Measurements from ENCODE around the gene BOD1L1. TPM values are rescaled to one million over a fixed set of nuclear protein-coding genes. Genes with fewer than 3 reads are reported as not detected.
"Not testable (repeated sequence)": the region's sequence is repeated elsewhere in the genome, so short reads cannot be mapped to it uniquely, and the experiment has no call there.

The BOD1L1 gene
- polyA plus RNA-seq, 3 donors = 7.2 to 20.9 (median 13.4) TPM

- WGBS, 3 donors = 95 to 99% (median 98%) methylated on average over 3 of the region's 3 CpGs
- H3K27ac ChIP-seq (ENCODE audit: low read depth, low read length) = no peak overlapping the region
These were observed 49.9 kb downstream of the BOD1L1 start for GRCh38 chr4:13577660-13578059.

GRCh38 chr4:13570916-13571315 is 56.6 kb downstream of the BOD1L1 start:
- no peak overlapping the region for H3K27ac ChIP-seq (ENCODE audit: low read depth, low read length)
- whole genome bisulfite sequencing, 3 donors = 84 to 92% (median 92%) methylated on average over 2 of the region's 2 CpGs

DNA sequence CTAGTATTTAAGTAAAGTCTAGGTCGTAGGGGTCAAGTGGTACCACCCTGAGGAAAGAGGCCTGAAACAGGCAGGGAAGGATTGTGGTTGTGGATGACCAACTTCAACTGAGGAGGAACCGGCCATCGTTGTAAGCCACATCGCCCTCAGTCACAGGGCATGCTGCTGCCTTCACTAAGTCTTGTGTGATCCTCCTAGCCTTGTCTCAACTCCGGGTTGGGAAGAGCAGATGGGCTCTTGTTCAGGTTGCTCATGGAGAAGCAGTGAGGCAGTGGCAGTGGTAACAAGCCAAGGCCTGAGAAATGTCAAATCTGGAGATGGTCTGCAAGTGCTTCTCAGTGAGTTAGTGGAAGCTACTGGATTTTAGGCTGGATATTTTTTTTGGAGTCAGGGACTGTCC is 60.4 kb downstream of the BOD1L1 start:
- WGBS, 3 donors = 96 to 99% (median 96%) methylated on average over 5 of the region's 5 CpGs
- H3K27ac ChIP-seq (ENCODE audit: low read depth, low read length) = no peak overlapping the region

- H3K27ac ChIP-seq (ENCODE audit: low read depth, low read length) = no peak overlapping the region
- 75 to 86% (median 83%) methylated on average over 1 of the region's 1 CpG for WGBS, 3 donors
These were observed 64.6 kb downstream of the BOD1L1 start for GRCh38 chr4:13562876-13563275.

- WGBS, 3 donors = 49 to 69% (median 63%) methylated on average over 4 of the region's 4 CpGs
These were observed 65.9 kb downstream of the BOD1L1 start for GRCh38 chr4:13561673-13562072.

GRCh38 chr4:13560111-13560510 is 67.4 kb downstream of the BOD1L1 start:
- 52 to 64% (median 64%) methylated on average over 5 of the region's 5 CpGs for WGBS, 3 donors
- not testable (repeated sequence) for H3K27ac ChIP-seq (ENCODE audit: low read depth, low read length)

More at GRCh38 chr4:13561673-13562072, 65.9 kb downstream of the BOD1L1 start:
- H3K27ac ChIP-seq (ENCODE audit: low read depth, low read length) = no peak overlapping the region

GRCh38 chr4:13559413-13559812 is 68.1 kb downstream of the BOD1L1 start:
- 15 to 43% (median 26%) methylated on average over 2 of the region's 2 CpGs for WGBS, 3 donors
- H3K27ac ChIP-seq (ENCODE audit: low read depth, low read length) = no peak overlapping the region

- 74 to 91% (median 81%) methylated on average over 1 of the region's 1 CpG for WGBS, 3 donors
- H3K27ac ChIP-seq (ENCODE audit: low read depth, low read length) = no peak overlapping the region
These were observed 68.6 kb downstream of the BOD1L1 start for GRCh38 chr4:13558881-13559280.

DNA sequence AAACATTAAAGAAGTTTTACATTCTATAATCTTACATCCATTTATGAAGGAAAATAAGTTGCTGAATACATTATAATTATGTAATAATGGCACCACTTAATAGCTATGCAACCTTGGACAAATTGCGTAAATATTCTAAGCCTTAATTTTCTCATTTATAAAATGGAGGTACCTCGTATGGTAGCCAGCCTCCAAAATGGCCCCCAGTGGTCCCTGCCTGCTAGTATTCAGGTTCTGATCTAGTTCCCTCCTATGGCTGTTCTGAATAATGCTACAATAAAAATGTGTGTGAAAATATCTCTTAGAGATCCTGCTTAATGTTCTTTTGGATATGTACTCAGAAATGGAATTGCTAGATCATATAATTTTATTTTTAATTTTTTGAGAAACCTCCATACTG is 72.2 kb downstream of the BOD1L1 start:
- H3K27ac ChIP-seq (ENCODE audit: low read depth, low read length) = no peak overlapping the region
- 82 to 90% (median 87%) methylated on average over 2 of the region's 2 CpGs for WGBS, 3 donors

- WGBS, 3 donors = 79 to 83% (median 81%) methylated on average over 1 of the region's 1 CpG
- H3K27ac ChIP-seq (ENCODE audit: low read depth, low read length) = no peak overlapping the region
These were observed 74.4 kb downstream of the BOD1L1 start for GRCh38 chr4:13553081-13553480.

GRCh38 chr4:13548984-13549546 is 78.5 kb downstream of the BOD1L1 start:
- WGBS, 3 donors = 3 to 8% (median 7%) methylated on average over 21 of the region's 21 CpGs
- no peak overlapping the region for H3K27ac ChIP-seq (ENCODE audit: low read depth, low read length)

GRCh38 chr4:13548059-13548983 is 79.2 kb downstream of the BOD1L1 start:
- WGBS, 3 donors = 9 to 11% (median 10%) methylated on average over 35 of the region's 35 CpGs
- no peak overlapping the region for H3K27ac ChIP-seq (ENCODE audit: low read depth, low read length)

- H3K27ac ChIP-seq (ENCODE audit: low read depth, low read length) = no peak overlapping the region
- 2% methylated on average over 44 to 56 of the region's 56 CpGs for WGBS, 3 donors
These were observed 80.0 kb downstream of the BOD1L1 start for GRCh38 chr4:13547485-13548041.

DNA sequence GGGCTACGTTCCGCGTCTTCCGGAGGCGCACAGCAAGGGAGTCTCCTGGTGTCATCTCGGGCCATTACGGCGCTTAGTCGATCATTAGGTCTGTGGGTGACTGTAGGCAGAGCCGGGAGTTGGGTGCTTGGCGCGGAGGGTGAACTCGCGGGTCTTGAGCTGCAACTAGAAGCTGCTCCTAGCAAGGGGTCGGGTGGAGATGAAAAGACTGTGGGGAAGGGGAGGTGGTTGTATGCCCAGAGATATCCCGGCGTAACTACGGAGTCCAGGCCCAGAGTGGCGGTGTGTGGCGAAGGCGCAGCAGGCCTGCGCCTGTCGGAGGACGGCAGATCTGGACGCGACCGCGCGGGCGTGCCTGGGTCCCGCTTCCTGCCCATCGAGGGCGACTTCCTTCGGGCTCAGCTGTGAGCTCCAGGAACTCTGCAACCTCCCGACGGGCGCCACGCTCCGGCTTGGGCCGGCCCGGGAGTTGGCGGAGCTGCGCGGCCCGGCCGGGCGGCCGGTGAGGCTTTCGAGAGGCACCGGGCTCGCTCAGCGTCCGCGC is 80.5 kb downstream of the BOD1L1 start:
- WGBS, 3 donors = 4 to 6% (median 5%) methylated on average over 49 to 54 of the region's 54 CpGs
- no peak overlapping the region for H3K27ac ChIP-seq (ENCODE audit: low read depth, low read length)

DNA sequence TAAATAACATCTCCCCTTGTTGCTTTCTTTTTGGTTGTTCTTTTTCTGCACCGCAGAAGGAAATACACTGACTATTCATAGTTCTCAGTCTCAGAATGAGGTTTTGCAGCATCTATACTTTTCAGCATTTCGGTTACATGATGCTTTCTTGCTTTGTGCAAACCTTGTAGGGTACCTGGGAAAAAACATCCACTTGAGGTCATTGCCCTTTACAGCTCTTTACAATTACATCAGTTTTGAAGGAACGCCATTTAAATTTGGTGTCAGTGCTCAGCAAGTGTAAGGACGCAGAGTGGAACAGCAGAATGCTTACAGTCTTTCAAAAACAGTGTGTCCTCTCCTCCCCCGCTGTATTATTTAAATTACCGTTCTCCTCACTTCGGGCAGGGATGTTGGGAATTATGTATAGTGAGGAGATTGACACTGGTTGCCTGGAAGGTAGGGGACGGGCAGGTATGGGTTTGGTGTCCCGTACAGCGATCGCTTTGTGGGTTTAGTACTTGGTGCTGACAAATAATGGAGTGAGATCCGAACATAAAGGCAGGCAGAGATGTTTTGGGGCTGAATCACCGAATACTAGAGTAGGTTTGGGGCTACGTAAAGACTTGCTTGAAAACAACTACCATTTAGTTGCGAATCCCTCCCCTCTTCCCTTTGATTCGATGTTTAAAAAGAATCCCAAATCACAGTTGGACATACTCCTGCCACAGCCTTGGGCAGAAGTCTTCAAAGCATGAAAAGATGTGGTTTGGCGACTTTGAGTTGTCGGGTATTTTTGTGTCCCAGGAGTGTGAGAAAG is 81.2 kb downstream of the BOD1L1 start:
- no peak overlapping the region for H3K27ac ChIP-seq (ENCODE audit: low read depth, low read length)

DNA sequence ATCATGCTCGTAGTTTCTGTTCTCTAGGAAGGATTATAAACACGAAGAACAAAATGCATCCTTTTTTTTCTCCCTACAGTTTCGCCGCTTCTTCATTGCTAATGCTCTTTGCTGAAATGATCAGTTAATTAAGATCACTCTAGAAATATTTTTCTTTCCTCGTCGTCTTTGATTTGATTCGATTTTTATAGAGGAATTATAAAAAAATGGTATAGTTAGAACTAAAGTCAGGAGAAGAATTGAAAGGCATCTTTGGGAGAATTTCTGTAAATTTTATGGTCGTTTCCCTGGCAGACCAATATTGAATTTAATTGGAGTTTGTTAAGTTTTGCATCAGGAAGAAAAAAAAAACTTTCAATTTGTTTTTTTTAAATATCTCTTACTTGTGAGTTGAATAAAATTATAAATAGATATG is 82.1 kb downstream of the BOD1L1 start:
- 13 to 19% (median 18%) methylated on average over 8 of the region's 8 CpGs for whole genome bisulfite sequencing, 3 donors
- H3K27ac ChIP-seq (ENCODE audit: low read depth, low read length) = no peak overlapping the region

More for the DNA sequence above, 81.2 kb downstream of the BOD1L1 start:
- WGBS, 3 donors = 17 to 38% (median 36%) methylated on average over 18 of the region's 18 CpGs

- WGBS, 3 donors = 1% methylated on average over 39 to 54 of the region's 54 CpGs
- H3K27ac ChIP-seq (ENCODE audit: low read depth, low read length) = no peak overlapping the region
These were observed 82.7 kb downstream of the BOD1L1 start for GRCh38 chr4:13544606-13545393.

Data from adipose tissue (tissue), 3 donors.